NCI-H510A treated with DMSO at 0.1 percent for 48 hours (cell line): ENCODE measurements around the gene SERPINA12.

ENCODE experiments used
- DNase-seq: peaks from one replicate; lab custom pipeline; 2025; lab: John Stamatoyannopoulos, UW

The SERPINA12 gene

DNA sequence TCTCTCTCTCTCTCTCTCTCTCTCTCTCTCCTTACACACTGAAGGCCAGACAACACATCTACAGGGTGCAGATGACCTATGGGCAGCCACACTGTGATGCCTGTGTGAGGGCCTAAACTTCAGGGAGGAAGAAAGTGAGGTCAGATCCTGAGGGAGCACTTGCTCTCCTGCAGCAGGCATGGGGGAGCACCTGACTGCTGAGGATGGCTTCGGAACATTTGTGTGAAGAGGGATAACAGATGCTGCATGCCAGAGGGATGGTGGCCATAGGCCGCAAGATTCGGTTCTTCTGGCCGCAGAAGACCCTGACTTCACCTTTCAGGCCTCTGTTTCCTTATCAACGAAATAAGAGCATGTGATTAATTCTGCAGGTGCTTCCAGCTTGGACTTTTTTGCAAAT is 45.0 kb downstream of the SERPINA12 start:
- DNase-seq: no peak

- no peak for DNase-seq
Measured at GRCh38 chr14:94462763-94463572, 46.3 kb downstream of the SERPINA12 start.

DNA sequence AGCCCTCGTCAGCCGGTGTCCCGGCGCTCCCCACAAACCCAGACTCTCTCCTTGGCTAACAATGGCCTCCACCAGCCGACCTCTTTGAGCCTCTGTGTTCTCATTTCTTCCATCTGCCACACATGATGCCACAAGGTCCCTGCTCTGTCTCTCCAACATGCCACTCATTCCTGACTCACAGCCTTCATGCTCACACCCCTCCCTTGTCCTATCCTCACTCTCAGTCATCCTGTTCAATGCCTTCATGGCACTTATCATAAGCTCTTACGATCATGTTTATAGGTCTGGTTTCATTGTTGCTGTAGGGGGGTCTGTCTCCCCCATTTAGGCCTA is 47.1 kb downstream of the SERPINA12 start:
- no peak for DNase-seq

DNA sequence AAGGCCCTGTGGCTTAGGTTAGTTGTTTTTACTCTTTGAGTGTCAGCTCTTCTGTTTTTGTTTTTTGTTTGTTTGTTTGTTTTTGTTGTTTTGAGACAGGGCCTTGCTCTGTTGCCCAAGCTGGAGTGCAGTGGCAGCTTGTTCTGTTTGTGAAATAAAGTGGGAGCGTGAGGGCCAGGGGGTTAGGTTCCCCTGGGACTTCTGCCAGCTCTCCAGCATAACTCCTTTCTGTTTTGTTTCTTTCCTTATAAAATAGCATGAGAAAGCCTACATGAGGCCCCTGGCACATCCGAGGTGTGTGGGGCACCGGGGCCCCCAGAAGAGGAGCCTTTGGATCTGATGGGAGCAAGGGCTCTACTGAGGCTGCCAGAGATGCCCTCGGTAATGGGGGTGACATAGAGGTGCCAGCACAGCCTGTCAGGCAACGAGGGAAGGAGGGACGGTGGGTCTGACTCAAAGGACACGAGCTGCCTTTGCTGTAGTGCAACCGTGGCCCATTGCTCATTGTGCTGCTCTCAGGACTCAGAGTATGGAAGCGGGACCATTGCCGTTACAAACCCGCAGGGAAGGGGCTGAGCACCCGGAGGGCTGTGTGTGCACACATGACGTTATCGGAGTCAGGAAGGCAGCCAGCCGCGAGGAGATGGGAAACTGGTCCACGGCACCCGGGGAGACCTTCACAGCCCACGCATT is 47.6 kb downstream of the SERPINA12 start:
- DNase-seq: no peak

DNA sequence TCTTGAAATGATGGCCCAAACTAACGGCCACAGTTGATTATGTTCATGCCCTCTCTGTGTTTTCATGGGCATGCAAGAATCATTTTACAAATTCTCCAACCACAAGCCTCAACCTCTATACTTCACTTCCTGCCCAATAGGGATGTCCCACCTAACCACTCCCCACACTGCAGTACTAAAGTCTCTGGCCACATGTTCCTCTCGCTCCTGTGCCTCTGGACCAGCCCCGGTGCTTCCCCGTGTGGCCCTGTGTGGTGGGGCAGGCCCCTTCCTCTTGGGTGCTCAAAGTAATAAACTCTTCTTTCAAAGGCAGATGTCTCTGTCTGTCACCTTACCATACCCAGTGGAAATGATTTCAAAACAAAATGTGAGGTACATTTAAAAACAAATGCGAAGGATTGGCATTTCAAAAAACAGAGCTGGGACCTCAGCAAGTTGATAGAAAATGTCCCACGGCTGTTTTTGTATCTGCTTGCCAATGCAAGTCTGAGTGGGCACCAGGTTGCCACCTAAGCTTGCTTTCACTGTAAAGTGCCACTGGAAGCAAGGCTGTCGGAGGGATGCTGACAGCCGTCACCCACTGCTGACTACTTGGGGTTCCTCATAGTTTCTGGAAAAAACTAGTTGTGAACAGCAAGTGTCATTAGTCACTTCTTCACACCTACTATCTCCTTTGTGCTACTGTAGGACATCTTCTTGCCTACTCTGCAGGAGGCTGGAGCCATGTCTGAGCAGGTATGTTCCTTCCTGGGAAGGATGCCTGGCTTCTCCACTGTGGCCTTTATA is 48.4 kb downstream of the SERPINA12 start:
- DNase-seq: no peak

DNA sequence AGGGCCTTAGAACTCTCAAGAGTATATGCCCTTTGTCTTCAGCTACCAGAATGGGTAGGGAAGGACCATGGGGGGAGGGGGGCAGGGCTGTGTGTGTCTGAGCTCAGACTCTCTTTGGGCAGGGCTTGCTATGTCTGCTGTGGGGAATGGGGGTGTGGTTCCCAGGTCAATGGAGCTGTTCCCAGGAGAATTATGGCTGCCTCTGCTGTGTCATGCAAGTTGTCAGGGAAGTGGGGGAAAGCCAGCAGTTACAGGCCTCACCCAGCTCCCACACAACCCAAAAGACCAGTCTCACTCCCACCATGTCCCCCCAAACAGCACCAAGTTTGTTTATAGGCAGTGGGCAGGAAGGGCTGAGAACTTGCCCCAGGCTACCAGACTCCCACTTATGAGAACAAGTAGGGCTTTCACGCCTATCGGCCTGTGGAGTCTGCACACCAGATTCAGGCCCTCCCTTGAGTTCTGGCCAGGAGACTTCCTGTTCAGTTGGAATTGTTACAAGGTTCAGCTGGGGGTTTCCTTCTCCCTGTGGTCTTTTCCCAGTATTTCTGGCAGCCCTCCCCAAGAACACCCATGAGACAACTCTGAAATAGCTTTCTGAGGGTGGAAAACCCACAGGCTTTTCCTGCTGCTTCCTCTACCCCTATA is 50.6 kb downstream of the SERPINA12 start:
- no peak for DNase-seq

- DNase-seq: no peak
Measured at GRCh38 chr14:94458096-94458495, 51.2 kb downstream of the SERPINA12 start.

DNA sequence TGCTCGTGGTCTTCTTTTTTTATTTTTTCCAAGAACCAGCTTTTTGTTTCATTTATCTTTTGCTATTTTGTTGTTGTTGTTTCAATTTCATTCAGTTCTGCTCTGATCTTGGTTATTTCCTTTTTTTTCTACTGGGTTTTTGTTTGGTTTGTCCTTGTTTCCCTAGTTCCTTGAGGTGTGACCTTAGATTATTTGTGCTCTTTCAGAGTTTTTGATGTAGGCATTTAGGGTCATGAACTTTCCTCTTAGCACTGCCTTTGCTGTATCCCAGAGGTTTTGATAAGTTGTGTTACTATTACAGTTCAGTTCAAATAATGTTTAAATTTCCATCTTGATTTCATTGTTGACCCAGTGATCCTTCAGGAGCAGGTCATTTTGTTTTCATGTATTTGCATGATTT is 53.3 kb downstream of the SERPINA12 start:
- DNase-seq: no peak

DNA sequence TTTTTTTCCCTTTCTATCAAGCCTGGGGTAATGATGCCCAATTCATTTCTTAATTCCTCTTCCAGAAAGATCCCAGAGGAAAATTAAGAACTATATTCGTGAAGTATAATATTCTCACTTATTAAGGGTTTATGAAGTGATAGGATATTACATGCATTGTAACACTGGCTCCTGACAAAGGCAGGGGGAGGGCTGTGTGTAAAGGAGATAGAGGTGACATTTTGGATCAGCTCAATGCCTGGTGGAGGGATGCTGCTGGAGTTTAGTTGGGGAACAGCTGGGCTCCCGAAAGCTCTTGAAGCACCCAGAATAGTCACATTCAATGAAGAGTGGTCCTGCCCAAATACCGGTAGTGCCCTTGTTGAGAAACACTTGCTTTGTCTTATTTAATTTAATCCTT is 57.4 kb downstream of the SERPINA12 start:
- DNase-seq: no peak

- no peak for DNase-seq
Measured at GRCh38 chr14:94451091-94451771, 58.0 kb downstream of the SERPINA12 start.

- no peak for DNase-seq
Measured at GRCh38 chr14:94450722-94451090, 58.6 kb downstream of the SERPINA12 start.

- DNase-seq: no peak
Measured at GRCh38 chr14:94449930-94450329, 59.3 kb downstream of the SERPINA12 start.

DNA sequence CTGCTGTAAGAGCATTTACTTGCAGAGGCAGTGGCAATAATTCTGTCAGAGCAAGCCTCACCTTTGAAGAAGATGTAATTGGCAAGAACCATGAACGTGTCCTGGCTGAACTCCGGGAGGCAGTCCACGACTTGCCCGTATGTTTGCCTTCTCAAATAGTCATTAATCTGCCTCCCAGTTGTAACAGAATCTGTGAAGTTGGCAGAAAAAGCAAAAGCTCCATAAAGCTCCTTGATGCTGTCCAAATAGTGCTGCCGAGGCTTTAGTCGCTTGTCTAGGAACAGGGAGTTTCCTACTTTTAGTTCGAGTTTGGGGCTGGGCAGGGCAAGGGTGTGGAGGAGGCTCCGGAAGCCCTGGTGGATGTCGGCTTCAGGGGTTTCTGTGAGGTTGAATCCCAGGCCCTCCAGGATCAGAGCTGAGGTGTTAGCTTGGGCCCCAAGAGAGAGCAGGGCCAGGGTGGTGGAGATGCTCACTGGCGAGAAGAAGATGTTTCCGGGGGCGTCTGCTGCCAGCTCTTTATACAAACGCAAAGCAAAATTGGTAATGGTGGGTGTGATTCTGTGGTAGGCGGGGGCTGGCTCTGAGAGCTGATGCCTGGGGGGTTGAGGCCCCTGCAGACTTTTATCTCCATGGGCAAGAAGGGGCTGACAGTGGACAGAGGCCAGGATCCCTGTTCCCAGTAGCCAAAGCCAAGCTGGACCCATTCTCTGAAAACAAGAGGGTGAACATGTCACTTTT is 61.0 kb downstream of the SERPINA12 start:
- no peak for DNase-seq

DNA sequence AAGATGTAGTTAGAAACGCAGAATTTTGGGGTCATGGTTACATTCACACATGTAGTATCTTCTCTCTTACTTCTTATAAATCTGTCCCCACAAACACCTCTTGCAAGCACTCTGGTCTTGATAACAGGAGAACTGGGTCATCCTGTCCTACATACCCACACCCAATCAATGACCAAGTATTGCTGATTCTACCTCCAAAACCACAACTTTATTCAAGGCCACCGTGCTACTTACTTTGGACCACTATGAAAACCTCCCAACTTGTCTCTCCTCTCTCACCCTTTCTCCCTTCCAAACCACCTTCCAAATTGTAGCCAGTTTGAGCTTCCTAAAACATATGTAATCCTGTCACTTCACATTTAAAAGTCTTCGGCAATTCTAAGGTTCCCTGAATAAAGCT is 62.1 kb downstream of the SERPINA12 start:
- DNase-seq: no peak

DNA sequence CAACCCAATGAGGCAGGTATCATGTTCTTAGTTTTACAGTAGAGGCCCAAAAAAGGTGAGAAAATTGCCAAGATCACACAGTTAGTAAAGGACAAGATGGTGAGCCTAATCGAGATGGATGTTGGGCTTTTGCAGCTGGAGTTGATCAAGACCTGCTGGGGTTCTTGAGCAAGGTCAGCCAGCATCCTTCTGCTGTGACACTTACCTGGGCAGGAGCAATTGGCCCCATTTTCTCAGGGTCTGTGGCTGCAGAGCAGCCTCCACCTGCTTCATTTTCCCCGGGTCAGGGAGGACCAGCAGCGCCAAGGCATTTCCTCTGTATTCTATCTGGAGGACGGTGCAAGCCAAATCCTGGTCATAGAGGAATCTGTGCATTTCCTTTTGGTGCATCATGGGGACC is 63.1 kb downstream of the SERPINA12 start:
- no peak for DNase-seq

DNA sequence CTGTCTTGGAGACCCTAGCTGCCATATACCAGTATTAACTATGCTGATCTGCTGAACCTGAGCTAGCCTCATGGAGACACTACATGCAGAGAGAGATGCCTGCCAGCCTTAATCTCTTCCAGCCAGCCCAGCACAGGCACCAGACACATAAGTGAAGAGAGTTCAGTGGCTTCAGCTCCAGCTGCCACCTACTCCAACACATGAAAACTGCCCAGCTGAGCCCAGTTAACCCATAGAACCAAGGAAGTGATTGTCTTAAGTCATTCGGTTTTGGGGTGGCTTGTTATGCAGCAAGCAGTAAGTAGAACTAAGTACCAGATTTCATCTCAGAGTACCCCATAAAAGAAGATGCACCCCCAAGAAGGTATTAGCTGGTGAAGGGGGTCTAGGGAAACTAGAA is 64.3 kb downstream of the SERPINA12 start:
- DNase-seq: no peak

- DNase-seq: no peak
Measured at GRCh38 chr14:94441531-94442205, 67.6 kb downstream of the SERPINA12 start.

DNA sequence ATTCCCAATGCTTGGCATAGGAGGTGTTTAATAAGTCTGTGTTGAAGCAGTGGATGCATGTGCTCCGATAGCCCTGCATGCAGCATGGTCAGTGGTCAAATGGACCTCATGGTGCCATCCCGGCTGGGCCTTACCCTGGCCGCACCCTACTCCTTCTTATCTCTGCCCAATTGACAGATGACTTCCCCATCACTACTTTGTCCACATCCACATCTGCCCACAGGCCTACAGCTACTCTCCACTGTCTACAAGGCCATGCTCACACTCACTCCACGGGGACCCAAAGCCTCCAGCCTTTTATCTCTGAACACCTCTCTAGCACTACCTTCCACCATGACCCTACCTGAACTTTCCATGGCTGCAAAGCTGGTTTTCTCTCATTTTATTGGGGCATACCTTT is 68.1 kb downstream of the SERPINA12 start:
- DNase-seq: no peak

GRCh38 chr14:94439453-94440057 is 69.7 kb downstream of the SERPINA12 start:
- DNase-seq: no peak
